NT2/D1 (cell line): ENCODE results near the gene CAMK2G.

ENCODE experiments used
- DNase-seq: peaks from one replicate; pipeline ENCODE4 v3.0.0-alpha.2; 2011; ENCODE audit warnings: low read depth, low spot score
- H3K27me3 ChIP-seq: 2 replicates; pipeline ENCODE4 v1.6.0; 2011; ENCODE audit warnings: mild to moderate bottlenecking; ENCODE audit not compliant: insufficient read length, insufficient read depth
- H3K36me3 ChIP-seq: 2 replicates; pipeline ENCODE4 v1.6.1; 2011; ENCODE audit warnings: mild to moderate bottlenecking, low read length, mixed read lengths; ENCODE audit not compliant: insufficient read depth, insufficient read length
- H3K4me1 ChIP-seq: 2 replicates; pipeline ENCODE4 v1.5.1; 2011; ENCODE audit not compliant: insufficient read depth, insufficient read length
- H3K4me3 ChIP-seq: 2 replicates; pipeline ENCODE4 v1.5.1; 2011; ENCODE audit warnings: low read depth; ENCODE audit not compliant: insufficient read length
- H3K9ac ChIP-seq: 2 replicates; pipeline ENCODE4 v1.6.0; 2011; ENCODE audit warnings: low read depth; ENCODE audit not compliant: insufficient read length
- H3K9me3 ChIP-seq: 2 replicates; pipeline ENCODE4 v1.5.1; 2011; ENCODE audit warnings: mild to moderate bottlenecking, low read length; ENCODE audit not compliant: insufficient read depth
- SUZ12 ChIP-seq: IDR thresholded peaks from 2 replicates; pipeline ENCODE4 v1.6.1; 2011; ENCODE audit not compliant: insufficient read length, insufficient read depth; ENCODE audit errors: extremely low read depth
- YY1 ChIP-seq: IDR thresholded peaks from 2 replicates; pipeline ENCODE4 v1.6.1; 2011; ENCODE audit not compliant: insufficient read length, insufficient read depth
- ZNF274 ChIP-seq: IDR thresholded peaks from 2 replicates; pipeline ENCODE4 v1.6.1; 2011; ENCODE audit warnings: mild to moderate bottlenecking, low read depth, low read length

The CAMK2G gene

DNA sequence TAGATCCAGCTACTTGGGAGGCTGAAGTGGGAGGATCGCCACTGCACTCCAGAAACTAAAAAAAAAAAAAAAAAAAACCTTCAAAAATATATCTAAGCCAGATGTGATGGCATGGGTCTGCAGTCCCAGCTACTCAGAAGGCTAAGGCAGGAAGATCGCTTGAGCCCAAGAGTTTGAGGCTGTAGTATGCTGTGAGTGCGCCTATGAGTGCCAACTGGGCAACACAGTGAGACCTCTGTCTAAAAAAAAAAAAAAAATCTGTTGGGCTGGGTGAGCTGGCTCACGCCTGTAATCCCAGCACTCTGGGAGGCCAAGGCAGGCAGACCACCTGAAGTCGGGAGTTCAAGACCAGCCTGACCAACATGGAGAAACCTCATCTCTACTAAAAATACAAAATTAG lies 95.3 kb downstream of the CAMK2G start:
- DNase-seq, result no peak
- no peaks in the 10 kb centered on the region for H3K27me3 ChIP-seq
- no peak overlapping the region for H3K9ac ChIP-seq
- peaks cover 44% of the 10 kb centered on the region for H3K36me3 ChIP-seq
- no peaks in the 10 kb centered on the region for H3K9me3 ChIP-seq
- no peak for TF ChIP-seq SUZ12
- TF ChIP-seq YY1, result no peak
- no peak for TF ChIP-seq ZNF274
- H3K4me1 ChIP-seq, result peaks cover 3% of the 10 kb centered on the region
- no peak overlapping the region for H3K4me3 ChIP-seq

DNA sequence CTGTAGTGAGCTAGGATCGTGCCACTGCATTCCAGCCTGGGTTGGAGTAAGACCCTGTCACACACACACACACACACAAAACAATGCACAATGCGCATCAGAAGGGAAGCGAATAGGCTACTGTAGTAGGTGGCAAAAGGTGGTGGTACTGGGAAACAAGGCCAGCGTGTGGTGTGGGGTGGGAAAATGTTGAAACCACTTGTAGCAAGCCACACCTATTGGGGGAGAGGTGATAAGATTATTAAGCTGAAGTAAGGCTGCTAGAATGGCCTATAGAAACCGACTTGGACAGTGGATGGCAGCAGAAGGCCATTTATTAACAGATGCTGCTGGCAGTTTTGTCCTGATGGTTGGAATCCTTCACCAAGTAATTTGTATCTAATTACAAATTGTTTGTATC lies 99.7 kb downstream of the CAMK2G start:
- Histone ChIP-seq H3K27me3 (no peaks in the 10 kb centered on the region), H3K4me1 (peaks cover 6% of the 10 kb centered on the region), H3K9me3 (no peaks in the 10 kb centered on the region), H3K9ac (no peak overlapping the region), H3K36me3 (peaks cover 58% of the 10 kb centered on the region), H3K4me3 (no peak overlapping the region)
- no peak for TF ChIP-seq ZNF274
- TF ChIP-seq SUZ12, result no peak
- TF ChIP-seq YY1, result no peak
- DNase-seq, result no peak

DNA sequence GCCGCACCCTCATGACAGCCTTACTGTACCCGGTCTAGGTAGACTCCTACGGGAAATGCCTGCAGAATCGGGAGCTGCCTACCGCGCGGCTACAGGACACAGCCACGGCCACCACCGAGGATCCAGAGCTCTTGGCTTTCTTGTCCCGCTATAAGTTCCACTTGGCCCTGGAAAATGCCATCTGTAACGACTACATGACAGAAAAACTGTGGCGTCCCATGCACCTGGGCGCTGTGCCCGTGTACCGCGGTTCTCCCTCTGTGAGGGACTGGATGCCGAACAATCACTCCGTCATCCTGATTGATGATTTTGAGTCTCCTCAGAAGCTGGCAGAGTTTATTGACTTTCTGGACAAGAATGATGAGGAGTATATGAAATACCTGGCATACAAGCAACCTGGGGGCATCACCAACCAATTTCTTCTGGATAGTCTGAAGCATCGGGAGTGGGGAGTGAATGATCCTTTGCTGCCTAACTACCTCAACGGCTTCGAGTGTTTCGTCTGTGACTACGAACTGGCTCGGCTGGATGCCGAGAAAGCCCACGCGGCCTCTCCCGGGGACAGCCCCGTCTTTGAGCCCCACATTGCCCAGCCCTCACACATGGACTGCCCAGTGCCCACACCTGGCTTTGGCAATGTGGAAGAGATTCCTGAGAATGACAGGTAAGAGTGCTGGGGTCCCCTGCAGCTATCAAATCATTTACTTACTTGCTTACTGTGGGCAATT lies 101.0 kb downstream of the CAMK2G start:
- TF ChIP-seq YY1 (no peak), ZNF274 (no peak), SUZ12 (no peak)
- H3K9ac ChIP-seq, result peak overlapping the region; percentile 93
- DNase-seq, result no peak
- H3K9me3 ChIP-seq, result no peaks in the 10 kb centered on the region
- H3K36me3 ChIP-seq, result peaks cover 59% of the 10 kb centered on the region
- H3K4me3 ChIP-seq, result peak overlapping the region; percentile 70
- peaks cover 6% of the 10 kb centered on the region for H3K4me1 ChIP-seq
- no peaks in the 10 kb centered on the region for H3K27me3 ChIP-seq

DNA sequence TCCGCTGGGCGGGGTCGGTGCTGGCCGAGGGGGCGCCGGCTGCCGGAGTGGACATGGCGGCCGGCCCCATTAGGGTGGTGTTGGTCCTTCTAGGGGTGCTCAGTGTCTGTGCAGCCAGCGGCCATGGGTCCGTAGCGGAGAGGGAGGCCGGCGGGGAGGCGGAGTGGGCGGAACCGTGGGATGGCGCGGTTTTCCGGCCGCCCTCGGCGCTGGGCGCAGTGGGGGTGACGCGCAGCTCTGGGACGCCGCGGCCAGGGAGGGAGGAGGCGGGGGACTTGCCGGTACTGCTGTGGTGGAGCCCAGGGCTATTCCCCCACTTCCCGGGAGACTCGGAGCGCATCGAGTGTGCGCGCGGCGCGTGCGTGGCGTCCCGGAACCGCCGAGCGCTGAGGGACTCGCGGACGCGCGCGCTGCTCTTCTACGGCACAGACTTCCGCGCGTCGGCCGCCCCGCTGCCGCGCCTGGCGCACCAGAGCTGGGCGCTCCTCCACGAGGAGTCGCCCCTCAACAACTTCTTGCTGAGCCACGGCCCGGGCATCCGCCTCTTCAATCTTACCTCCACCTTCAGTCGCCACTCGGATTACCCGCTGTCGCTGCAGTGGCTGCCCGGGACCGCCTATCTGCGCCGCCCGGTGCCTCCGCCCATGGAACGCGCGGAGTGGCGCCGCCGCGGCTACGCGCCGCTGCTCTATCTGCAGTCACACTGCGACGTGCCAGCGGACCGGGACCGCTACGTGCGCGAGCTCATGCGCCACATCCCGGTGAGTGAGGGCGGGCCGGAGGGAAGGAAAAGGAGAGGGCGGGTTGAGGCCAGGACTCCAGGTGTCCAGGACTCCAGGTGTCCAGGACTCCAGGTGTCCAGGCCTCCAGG lies 101.8 kb downstream of the CAMK2G start:
- peaks cover 64% of the 10 kb centered on the region for H3K36me3 ChIP-seq
- peak overlapping the region; percentile 70 for H3K4me3 ChIP-seq
- no peaks in the 10 kb centered on the region for H3K9me3 ChIP-seq
- peak overlapping the region; percentile 93 for H3K9ac ChIP-seq
- peaks cover 6% of the 10 kb centered on the region for H3K4me1 ChIP-seq
- TF ChIP-seq ZNF274 (no peak), YY1 (no peak), SUZ12 (no peak)
- DNase-seq, result peak; percentile 40
- no peaks in the 10 kb centered on the region for H3K27me3 ChIP-seq

DNA sequence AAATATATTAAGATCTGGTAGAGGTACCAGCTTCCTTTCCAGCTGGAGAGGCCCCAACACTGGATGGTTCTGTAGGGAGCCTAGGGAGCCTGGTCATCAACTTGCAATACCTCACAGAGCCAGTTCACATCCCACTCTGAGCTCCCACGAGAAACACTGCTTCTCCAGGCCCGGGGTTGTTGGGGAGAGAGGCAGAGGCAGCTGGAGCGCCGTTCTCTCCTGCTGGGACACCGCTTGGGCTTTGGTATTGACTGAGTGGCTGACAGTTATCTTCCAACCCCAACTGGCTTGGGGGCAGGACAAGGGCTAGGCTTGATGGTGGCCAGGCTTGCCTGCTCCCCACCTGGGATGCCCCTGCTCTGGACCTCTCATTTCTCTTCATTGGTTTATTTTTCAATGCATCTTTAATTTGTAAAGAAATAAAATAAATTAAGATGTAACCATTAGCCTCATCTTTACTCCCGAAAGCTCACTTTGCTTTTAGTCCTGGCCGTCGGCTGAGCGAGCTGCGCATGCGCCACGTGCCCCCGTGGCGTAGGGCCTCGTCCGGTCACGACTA lies 102.6 kb downstream of the CAMK2G start:
- H3K9me3 ChIP-seq, result no peaks in the 10 kb centered on the region
- H3K36me3 ChIP-seq, result peaks cover 68% of the 10 kb centered on the region
- H3K4me1 ChIP-seq, result peaks cover 6% of the 10 kb centered on the region
- H3K4me3 ChIP-seq, result peak overlapping the region; percentile 70
- H3K27me3 ChIP-seq, result no peaks in the 10 kb centered on the region
- peak overlapping the region; percentile 93 for H3K9ac ChIP-seq
- DNase-seq, result peak; percentile 32
- TF ChIP-seq YY1 (no peak), SUZ12 (no peak), ZNF274 (no peak)

DNA sequence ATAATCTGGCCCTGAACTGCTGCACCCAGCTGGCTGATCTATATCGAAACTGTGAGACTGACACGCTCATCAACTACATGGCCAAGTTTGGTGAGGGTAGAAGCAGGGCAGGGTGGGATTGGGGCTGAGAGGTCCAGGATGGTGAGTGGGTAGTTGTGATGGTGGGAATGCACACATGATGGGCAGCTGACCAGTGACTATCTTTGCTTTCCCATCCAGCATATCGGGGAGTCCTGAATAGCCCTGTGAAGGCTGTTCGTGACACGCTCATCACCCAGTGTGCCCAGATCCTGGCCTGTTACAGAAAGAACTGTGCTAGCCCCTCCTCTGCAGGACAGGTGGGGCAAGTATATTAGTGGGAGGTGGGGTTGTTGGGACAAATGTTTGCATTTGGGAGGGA lies 105.0 kb downstream of the CAMK2G start:
- Histone ChIP-seq H3K9ac (no peak overlapping the region), H3K9me3 (no peaks in the 10 kb centered on the region), H3K4me3 (no peak overlapping the region), H3K4me1 (peaks cover 6% of the 10 kb centered on the region), H3K36me3 (peaks cover 78% of the 10 kb centered on the region), H3K27me3 (no peaks in the 10 kb centered on the region)
- DNase-seq, result no peak
- TF ChIP-seq ZNF274, result no peak
- TF ChIP-seq SUZ12, result no peak
- no peak for TF ChIP-seq YY1

DNA sequence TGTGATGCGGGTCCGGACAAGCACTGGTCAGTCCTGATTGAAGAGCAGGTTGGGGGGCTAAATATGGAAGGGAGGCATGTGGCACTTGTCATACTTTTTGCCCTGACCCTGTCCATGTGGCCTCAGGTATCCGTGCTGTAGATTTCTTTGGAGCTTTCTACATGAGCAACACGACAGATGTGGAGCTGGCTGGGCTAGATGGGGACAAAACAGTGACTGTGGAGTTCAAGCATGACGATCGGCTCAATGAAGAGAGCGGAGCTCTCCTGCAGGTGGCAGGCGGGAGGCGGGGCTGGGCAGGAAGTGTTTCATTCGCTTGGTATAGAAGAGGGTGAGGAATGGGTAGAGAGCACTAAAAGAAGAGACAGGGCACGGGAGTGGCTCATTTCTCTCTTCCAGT lies 105.5 kb downstream of the CAMK2G start:
- TF ChIP-seq YY1, result no peak
- TF ChIP-seq SUZ12, result no peak
- TF ChIP-seq ZNF274, result no peak
- Histone ChIP-seq H3K27me3 (no peaks in the 10 kb centered on the region), H3K9ac (no peak overlapping the region), H3K36me3 (peaks cover 80% of the 10 kb centered on the region), H3K9me3 (no peaks in the 10 kb centered on the region), H3K4me3 (no peak overlapping the region), H3K4me1 (peaks cover 6% of the 10 kb centered on the region)
- DNase-seq, result no peak
